ENCODE results near the gene FCHSD2.
"Not testable (repeated sequence)": the region's sequence is repeated elsewhere in the genome, so short reads cannot be mapped to it uniquely, and the experiment has no call there.

FCHSD2 gene

DNA sequence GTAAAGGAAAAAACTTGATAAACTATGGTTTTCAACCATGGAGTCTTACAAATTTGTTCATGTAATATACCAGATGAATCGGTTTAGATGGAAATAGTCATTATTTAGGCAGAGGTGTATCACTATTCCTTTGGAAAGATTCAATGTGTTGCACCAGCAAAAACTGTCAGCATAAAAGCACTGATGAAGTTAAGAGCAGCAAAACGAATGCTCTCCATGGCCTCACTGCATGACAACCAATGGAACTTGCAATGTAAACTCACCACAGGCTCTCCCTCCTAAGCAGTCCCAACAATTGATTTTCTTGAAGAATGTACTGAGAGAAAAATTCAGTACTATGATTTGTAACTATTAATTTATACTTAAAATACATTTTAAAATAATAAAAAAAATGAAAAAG is 139.9 kb downstream of the FCHSD2 start:
- no peak for DNase-seq

- no peak for DNase-seq
Measured at GRCh38 chr11:73001615-73002014, 140.5 kb downstream of the FCHSD2 start.

GRCh38 chr11:72998676-72999075 is 143.4 kb downstream of the FCHSD2 start:
- DNase-seq = no peak

DNA sequence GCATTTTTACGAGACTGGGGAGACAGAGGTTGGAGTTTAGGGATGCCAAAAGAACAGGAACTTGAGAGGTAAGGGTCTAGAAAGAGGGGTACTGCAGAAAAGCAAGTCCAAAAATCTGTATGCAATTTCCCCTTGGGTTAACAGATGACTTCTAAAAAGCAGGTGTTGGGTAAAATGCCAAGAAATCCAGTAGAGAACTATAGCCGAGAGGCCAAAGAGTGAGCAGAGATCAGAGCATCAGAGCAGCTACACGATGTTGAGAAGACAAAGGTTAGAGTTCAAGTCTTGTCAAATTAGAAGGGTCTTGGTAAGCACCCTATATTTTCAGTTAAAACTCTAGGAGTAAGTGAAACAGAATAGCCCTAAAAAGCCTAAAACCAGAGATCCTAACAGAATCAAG is 145.2 kb downstream of the FCHSD2 start:
- no peak for DNase-seq

DNA sequence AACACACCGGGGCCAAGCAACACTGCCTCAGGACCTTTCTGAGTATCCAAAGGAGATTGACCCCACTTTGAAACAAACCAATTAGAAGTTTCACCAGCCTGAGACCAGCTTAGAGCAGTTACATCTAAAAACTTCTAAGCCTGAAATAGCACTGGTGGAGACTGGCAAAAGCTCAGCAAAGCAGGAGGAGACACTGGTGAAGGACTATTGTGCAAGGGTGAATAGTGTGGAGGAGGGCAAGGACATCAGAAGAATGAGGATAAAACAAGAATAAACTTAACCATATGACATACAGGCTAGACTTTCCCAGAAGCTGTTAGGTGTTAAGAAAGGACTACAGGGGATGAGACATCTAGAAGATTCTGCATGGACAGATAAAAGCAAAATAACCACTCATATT is 152.4 kb downstream of the FCHSD2 start:
- no peak for DNase-seq

DNA sequence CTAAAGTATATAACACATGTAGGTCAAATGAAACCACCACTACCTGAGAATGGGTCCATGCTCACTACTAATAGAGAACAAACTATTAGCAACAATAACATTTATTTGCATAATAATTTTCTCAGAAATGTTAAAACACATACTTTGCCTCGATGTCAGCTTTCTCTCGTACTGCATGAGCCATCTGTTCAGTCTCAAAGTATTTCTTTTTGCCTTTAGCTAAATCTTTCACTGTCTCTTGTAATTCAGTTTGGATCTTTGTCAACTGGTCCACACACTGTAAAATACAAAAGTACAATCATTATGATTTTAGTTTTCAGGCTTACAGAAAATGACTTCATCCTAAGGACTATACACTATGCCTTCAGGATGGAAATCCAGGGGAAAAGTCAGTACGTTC is 153.3 kb downstream of the FCHSD2 start:
- no peak for DNase-seq

DNA sequence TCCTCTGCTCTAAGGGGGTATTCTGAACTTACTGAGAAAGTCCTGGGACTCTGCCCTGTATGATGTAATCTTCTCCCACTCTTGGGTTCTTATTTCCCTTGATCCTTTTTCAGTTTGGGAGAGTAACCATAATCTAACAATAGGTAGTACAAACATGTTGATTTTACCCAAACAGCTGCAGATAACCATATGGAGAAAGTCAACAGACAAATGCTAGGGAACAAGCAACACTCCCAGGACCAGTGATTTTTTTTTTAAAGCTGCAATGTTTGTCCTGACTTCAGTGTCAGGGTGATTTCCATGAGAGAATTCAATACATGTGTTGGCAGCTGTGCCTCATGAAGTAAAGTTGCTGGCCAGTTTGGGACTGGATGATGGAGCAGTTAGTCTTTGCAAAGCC is 156.5 kb downstream of the FCHSD2 start:
- DNase-seq = no peak

DNA sequence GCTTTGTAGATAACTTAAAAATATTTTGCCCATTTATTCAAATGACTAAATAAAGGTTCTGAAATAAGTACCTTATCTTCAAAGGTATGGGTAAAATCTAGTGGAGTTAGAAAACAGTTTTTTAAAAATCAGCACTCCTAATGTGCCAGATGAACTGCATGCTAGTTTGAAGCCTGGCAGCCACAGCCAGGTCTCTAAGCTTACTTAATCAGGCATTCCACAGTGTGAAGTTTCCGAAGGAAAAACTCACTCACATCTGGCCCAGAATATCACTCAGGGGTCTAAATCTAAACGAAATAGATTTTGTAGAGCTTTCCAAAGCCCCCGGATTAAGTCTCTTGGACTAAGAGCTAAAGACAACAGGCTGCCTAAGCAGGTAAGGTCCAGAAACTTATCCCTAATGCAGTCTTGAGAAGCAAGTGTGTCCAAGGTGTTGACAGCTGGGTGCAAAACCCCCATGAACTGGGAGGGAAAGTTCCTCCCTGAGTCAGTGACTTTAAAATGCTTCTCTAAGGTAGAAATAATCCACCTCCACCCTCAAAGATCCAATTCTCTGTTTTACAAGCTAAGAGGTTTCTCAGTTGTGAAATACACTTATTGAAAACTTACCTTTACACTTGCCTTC is 157.6 kb downstream of the FCHSD2 start:
- no peak for DNase-seq

GRCh38 chr11:72983560-72983959 is 158.6 kb downstream of the FCHSD2 start:
- DNase-seq = no peak

DNA sequence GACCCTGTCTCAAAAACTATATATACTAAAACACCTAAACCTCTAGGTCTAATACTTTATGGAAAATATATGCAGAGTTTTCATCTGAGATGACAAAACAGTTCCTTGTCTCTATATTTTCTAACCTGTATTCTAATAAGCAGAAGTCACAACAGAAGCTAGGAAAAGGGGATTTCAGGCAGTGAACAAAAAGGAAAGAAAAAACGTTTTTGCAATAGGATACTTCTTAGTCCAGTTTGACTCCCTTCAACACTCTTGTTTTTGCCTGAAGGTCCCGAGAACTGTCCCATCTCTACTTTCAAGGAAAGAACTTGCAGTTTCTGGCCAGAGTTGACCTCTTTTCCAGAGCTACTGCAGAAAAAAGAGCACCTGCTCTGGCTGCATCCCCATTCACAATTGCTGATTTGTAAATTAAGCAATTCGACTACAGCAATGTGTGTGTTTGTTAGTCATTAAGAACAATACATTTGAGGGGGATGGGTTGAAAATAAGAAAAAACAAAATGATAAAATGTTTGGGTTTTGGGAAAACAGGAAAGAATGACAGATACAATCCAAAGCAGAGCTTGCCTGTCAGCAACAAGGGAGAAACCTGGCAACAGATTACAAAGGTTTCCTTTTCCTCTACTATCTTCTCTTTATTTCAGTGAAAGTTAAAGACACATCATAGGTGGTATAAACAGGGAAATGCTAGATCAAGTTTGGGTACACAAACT is 160.0 kb downstream of the FCHSD2 start:
- DNase-seq = no peak

DNA sequence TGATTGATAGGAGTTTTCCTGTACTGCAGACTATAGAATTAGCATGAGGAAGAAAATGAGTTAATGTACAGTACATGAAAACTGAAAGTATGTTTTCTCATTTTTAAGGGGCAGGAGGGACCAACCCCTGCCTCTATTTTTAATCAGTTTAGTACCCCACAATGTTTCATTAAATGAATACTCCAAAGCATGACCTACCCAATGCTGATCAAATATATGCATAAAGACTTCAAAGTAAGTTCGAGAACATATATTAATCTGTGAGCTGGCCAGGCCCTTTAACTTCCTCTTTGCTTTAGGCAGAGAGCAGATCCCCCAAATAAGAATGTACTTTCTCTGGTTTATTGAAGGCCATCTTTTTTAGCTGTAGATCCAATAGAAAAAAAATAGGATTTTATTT is 161.0 kb downstream of the FCHSD2 start:
- no peak for DNase-seq

DNA sequence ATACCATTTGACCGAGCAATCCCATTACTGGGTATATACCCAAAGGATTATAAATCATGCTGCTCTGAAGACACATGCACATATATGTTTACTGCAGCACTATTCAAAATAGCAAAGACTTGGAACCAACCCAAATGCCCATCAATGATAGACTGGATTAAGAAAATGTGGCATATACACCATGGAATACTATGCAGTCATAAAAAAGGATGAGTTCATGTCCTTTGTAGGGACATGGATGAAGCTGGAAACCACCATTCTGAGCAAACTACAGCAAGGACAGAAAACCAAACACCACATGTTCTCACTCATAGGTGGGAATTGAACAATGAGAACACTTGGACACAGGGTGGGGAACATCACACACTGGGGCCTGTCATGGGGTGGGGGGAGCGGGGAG is 164.3 kb downstream of the FCHSD2 start:
- DNase-seq = not testable (repeated sequence)

GRCh38 chr11:72976522-72976892 is 165.6 kb downstream of the FCHSD2 start:
- not testable (repeated sequence) for DNase-seq

- no peak for DNase-seq
Measured at GRCh38 chr11:72975778-72976521, 166.2 kb downstream of the FCHSD2 start.

DNA sequence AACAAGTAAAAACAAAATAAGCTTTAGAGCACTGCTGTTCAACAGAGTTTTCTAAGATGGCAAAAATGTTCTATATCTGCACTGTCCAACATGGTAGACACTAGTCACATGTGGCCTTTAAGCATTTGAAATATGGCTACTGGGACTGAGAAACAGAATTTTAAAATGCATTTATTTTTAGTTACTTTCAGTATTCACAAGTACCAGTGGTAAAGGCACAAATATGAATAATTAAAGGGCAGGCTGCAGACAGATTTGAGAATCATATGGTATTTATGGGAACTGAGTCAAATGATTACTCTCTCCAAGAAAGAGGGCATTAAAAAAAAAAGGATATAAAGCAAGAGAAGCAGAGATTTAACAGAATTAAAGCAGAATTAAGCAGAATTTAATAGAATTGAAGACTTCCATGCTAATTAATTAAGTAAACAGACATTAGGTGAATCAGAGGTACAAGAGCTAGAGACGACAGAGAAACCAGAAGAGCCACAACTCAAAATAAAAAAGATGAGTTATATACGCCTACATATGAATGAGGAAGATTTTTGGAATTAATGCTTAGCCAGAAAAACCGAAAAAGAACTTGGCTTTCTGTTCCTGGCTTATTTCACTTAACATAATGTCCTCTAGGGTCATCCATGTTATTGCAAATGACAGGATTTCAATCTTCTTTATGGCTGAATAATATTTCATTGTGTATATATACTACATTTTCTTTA is 167.5 kb downstream of the FCHSD2 start:
- DNase-seq = no peak

GRCh38 chr11:72972496-72973128 is 169.5 kb downstream of the FCHSD2 start:
- DNase-seq = no peak

DNA sequence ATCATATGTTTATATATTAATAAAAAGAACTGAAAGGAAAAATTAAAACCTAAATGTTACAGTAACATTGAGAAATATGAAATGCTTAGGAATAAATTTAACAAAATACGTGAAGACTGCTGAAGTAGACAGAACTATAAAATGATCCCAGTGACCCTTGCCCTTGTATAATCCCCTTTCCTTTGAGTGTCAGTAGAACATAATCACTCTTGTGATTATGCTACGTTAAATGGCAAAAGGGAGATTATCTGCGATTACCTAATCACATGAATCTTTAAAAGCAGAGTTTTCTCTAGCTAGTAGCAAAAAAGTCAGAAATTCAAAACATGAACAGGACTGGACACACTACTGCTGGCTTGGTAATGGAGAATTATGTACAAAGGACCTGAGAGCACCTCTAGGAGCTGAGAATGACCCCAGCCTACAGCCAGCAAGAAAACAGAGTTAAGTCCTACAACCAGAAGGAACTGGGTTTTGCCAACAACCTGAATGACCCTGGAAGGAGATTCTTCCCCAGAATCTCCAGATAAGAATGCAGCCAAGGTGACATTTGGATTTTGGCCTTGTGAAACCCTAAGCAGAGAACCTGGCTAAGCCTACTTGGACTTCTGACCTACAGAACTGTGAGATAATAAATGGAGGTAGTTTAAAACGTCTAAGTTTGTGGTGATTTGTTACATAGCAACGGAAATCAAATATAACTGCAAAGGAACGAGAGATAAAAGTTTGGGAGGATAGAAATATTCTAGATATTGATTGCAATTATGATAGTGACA is 170.7 kb downstream of the FCHSD2 start:
- no peak for DNase-seq

GRCh38 chr11:72970557-72971118 is 171.5 kb downstream of the FCHSD2 start:
- no peak for DNase-seq

DNA sequence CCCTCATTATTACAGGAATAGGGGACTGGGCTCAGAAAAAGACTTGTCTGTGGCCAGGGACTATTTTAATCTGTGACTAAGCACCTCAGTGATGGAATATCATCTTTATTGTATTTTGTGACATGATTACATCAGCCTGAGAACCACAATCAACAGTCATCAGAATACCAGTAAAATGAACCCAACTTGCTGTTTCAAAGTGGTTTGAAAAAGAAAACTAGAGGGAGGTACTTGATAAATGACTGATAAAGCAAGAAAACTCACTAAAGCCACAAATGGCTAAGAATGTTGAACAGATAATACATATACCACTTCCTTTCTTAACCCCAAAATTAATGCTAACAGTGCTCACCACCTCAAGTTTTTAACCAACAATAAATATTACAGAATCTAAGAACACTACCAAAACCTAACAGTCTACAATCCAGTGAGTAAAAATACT is 172.2 kb downstream of the FCHSD2 start:
- DNase-seq = peak in 1 of 2 donors; percentile 33

DNA sequence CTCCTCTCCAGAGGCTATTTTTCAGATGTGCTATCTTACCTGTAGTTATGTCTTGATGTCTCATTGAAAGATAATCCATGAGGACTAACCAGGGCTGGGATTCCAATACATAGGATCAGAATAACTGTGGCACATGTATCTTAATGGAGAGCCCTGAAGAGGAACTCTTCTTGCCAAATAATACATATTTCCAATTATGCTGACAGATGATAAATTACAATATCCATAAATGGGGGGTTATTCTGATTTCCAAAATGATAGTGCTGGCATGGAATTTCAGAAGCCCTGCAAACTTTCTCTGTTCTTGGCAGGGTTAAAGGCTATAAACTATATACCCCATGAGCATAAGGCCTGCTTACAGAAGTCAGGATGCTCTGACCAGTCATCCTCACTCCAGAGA is 173.7 kb downstream of the FCHSD2 start:
- no peak for DNase-seq

DNA sequence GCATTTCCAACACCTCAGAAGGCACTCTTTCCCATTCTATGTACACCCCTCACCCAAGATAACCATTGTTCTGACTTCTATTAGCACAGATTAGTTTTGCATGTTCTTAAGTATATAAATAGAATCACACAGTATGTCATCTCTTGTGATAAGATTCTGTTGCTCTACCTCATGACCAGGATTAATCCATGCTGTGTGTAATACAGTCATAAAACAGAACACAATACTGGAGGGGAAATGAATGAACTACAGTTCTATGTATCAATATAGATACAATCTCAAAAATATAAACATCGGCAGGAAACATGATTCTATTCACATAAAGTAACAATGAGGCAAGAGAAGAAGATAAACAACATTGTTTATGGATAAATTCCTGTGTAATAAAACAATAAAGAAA is 176.4 kb downstream of the FCHSD2 start:
- no peak for DNase-seq

GRCh38 chr11:72962717-72963116 is 179.4 kb downstream of the FCHSD2 start:
- no peak for DNase-seq
